Pancreas (tissue), 10 donors: ENCODE results near the gene PCBP1. TPM values are rescaled to one million over a fixed set of nuclear protein-coding genes. Genes with fewer than 3 reads are reported as not detected.
"Not testable (repeated sequence)": the region's sequence is repeated elsewhere in the genome, so short reads cannot be mapped to it uniquely, and the experiment has no call there.

Experiments
- ATAC-seq, 4 donors: fragments of 200-7000 bp; cut with Tn5 transposase; one replicate each; pipeline versions ENCODE4 v1.8.0 to v1.9.1; 2020; ENCODE audit warnings: mild to moderate bottlenecking in 4 of 4, moderate library complexity in 4 of 4
- DNase-seq, 6 donors: peaks; one replicate each; pipeline ENCODE4 v3.0.0-alpha.2; 2020
- FAIRE-seq: peaks from 2 replicates; lab custom pipeline; 2012; peaks lifted over from hg19 to GRCh38; lab: Jason Lieb, UNC
- H3K27ac ChIP-seq, 4 donors: fragments of 200-600 bp; sonication (generic); 1 replicate in 3 of 4; 2 replicates in 1 of 4; pipeline versions ENCODE4 v1.5.0 to v1.8.0; 2020
- H3K27me3 ChIP-seq, 4 donors: fragments of 200-600 bp; one replicate each; pipeline ENCODE4 v1.8.0; 2021
- H3K36me3 ChIP-seq, 3 donors: fragments of 200-600 bp; sonication (generic) in 1 of 3; one replicate each; pipeline versions ENCODE4 v1.5.0 to v1.8.0; 2020 to 2021
- H3K4me1 ChIP-seq, 3 donors: fragments of 200-600 bp; one replicate each; pipeline ENCODE4 v1.8.0; 2021
- H3K4me3 ChIP-seq, 4 donors: fragments of 200-600 bp; sonication (generic) in 2 of 4; one replicate each; pipeline versions ENCODE4 v1.5.0 to v1.8.0; 2020 to 2021
- H3K9me3 ChIP-seq, 4 donors: fragments of 200-600 bp; one replicate each; pipeline ENCODE4 v1.8.0; 2021
- WGBS, 2 donors: extraction: QIAGEN DNeasy Blood & Tissue Kit; methylation state at CpG; one replicate each; pipeline ENCODE4 v1.1.7; 2013; 5-methylcytosine and 5-hydroxymethylcytosine counted together
- intact Hi-C, 3 donors: fragments of 100-400 bp; cut with DNase I; formaldehyde crosslinking; loops; one replicate each; pipeline versions ENCODE4 v1.11.1 to v1.14.2; 2022
- polyA plus RNA-seq, 2 donors: library from polyadenylated mRNA; stranded (reverse); fragments of 200-250 nt; gene quantifications; one replicate each; pipeline ENCODE4 v1.2.3, GENCODE V29; 2013
- total RNA-seq, 6 donors: library from RNA; stranded (reverse); fragmentation: NEBNext Ultra II Directional in 4 of 6; extraction: Animal tissue kit (Norgen Biotek cat#: 25700) in 4 of 6; gene quantifications; one replicate each; pipeline versions ENCODE4 v1.2.1 to v1.2.4, GENCODE V29; 2021 to 2023
- TF ChIP-seq, protein P1 (sequence below), 4 donors: fragments of 200-600 bp; sonication (generic) in 3 of 4; IDR thresholded peaks; one replicate each; pipeline versions ENCODE4 v1.5.0 to v1.8.0; 2021; ENCODE audit warnings: antibody characterized with exemption in 4 of 4
- donor health status: healthy with polysubstance abuse.
- donor health status: DM: no; HTN: no; CAD: no; lungs with moderate emphysema.
- donor health status: DM: no; HTN: no; CAD: no.
- donor health status: control.
- donor health status: control.
- donor health status: Bipolar disorder and iron deficiency.
- donor health status: DM: yes; HTN: yes; CAD: no.
- donor health status: DM: no; HTN: no; CAD: no.
- donor health status: DM: no; HTN: no; CAD: no.
- donor health status: DM: yes; HTN: yes; CAD: no.

Gene PCBP1
- total and polyA plus RNA-seq, 8 donors = 121 to 232 (median 177) TPM

DNA sequence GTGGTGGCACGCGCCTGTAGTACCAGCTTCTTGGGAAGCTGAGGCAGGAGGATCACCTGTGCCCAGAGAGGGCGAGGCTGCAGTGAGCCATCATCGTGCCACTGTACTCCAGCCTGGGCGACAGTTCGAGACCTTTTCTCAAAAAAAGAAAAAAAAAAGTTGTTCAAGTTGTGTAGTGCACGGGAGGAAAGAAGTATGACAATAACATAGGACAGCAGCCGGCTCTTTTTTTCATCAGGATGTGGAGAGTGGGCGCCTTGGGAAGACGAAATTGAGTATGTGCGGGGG, 36.5 kb downstream of the PCBP1 start:
- Histone ChIP-seq H3K27me3 (no peaks in the 10 kb centered on the region), H3K4me3 (peak overlapping the region in 3 of 4 donors; percentile 29 to 51 (median 50)), H3K36me3 (no peaks in the 10 kb centered on the region), H3K4me1 (peaks cover 0 to 8% (median 0%) of the 10 kb centered on the region in 3 donors), H3K27ac (peak overlapping the region; percentile 97 to 100 (median 100)), H3K9me3 (no peaks in the 10 kb centered on the region)
- intact Hi-C loops = loop anchor here in 1 of 3 donors (5.0 kb wide), 1 partner anchor 36 kb away; the partner anchor contains the start of gene PCBP1
- DNase-seq (no peak), FAIRE-seq (no peak), ATAC-seq (peak in 1 of 4 donors; percentile 9)
- TF ChIP-seq, protein P1, sequence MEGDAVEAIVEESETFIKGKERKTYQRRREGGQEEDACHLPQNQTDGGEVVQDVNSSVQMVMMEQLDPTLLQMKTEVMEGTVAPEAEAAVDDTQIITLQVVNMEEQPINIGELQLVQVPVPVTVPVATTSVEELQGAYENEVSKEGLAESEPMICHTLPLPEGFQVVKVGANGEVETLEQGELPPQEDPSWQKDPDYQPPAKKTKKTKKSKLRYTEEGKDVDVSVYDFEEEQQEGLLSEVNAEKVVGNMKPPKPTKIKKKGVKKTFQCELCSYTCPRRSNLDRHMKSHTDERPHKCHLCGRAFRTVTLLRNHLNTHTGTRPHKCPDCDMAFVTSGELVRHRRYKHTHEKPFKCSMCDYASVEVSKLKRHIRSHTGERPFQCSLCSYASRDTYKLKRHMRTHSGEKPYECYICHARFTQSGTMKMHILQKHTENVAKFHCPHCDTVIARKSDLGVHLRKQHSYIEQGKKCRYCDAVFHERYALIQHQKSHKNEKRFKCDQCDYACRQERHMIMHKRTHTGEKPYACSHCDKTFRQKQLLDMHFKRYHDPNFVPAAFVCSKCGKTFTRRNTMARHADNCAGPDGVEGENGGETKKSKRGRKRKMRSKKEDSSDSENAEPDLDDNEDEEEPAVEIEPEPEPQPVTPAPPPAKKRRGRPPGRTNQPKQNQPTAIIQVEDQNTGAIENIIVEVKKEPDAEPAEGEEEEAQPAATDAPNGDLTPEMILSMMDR (IDR thresholded peaks at IDR 0.05) = no peak
- WGBS, 2 donors = 19 to 20% methylated on average over 11 of the region's 11 CpGs

DNA sequence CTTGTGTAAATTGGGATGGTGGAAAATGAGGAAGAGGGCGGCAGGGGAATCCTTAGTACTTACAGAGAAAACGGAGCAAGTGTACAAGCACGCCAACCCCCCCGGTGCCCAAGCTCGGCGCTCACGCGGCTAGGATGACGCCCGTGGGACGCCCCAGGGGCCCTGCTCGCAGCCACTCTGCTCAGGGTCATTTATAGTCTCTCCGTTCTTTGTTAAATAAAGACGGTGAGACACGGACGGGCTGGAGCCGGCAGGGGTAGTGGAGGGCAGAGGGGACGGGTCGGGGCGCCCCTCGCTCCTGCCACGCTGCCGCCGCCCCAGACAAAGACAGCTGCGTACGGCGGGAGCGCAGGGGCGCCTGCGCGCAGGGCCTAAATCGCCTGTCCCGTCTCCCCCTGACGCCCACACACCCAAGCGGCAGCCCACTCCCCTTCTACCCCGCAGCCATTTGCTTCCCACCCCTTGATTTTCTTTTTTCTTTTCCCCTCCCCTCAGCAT, 37.8 kb downstream of the PCBP1 start:
- WGBS, 2 donors = 0 to 1% methylated on average over 34 to 36 of the region's 36 CpGs

DNA sequence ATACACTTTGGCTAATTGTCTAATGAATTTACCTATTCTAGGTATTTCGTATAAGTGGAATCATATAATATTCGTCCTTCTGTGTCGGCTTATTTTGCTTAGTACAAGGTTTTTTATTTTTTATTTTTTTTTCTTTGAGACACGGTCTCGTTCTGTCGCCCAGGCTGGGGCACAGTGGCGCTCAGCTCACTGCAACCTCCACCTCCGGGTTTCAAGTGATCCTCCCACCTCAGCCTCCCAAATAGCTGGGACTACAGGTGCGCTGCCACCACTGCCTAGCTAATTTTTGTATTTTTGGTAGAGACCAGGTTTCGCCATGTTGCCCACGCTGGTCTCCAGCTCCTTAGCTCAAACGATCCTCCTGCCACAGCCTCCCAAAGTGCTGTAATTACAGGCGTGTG, 38.2 kb downstream of the PCBP1 start:
- intact Hi-C loops = no loop called here
- FAIRE-seq (no peak), DNase-seq (no peak), ATAC-seq (no peak)
- peaks cover 0 to 8% (median 0%) of the 10 kb centered on the region in 3 donors for H3K4me1 ChIP-seq
- no peaks in the 10 kb centered on the region for H3K9me3 ChIP-seq
- WGBS, 2 donors = 74% methylated on average over 13 of the region's 13 CpGs
- no peaks in the 10 kb centered on the region for H3K36me3 ChIP-seq
- H3K27ac ChIP-seq = peak overlapping the region; percentile 97 to 100 (median 100)
- H3K4me3 ChIP-seq = peak overlapping the region in 3 of 4 donors; percentile 29 to 51 (median 50)
- TF ChIP-seq, protein P1 (IDR thresholded peaks at IDR 0.05) = no peak
- H3K27me3 ChIP-seq = no peaks in the 10 kb centered on the region

More for the DNA sequence above, 37.8 kb downstream of the PCBP1 start:
- Histone ChIP-seq H3K4me3 (peak overlapping the region; percentile 29 to 51 (median 40)), H3K36me3 (no peaks in the 10 kb centered on the region), H3K27me3 (no peaks in the 10 kb centered on the region), H3K27ac (peak overlapping the region; percentile 97 to 100 (median 100)), H3K9me3 (no peaks in the 10 kb centered on the region), H3K4me1 (peaks cover 0 to 8% (median 0%) of the 10 kb centered on the region in 3 donors)
- peak; percentile 49 to 70 (median 60) for ATAC-seq
- FAIRE-seq = no peak
- peak; percentile 61 to 84 (median 68) for DNase-seq
- intact Hi-C loops = loop anchor here in 1 of 3 donors (5.0 kb wide), 1 partner anchor 38 kb away; the partner anchor contains the start of gene PCBP1
- TF ChIP-seq, protein P1 (IDR thresholded peaks at IDR 0.05) = no peak

DNA sequence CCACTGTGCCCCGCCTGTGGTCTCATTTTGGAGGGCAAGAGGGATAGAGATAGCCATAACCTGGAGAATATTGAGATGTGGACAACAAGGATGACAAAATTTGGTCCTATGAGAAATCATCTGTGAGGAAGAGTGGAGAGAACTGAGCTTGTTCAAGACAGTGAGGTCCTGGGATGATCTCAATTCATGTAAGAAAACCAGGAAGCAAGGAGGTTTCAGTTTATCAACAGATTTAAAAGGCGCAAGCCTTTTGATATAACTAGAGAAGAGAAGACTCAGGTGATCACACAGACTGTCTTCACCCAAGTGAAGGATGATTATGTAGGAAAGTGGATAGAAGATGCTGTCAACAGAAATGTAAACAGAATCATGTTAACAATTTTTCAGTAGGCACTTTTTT, 39.1 kb downstream of the PCBP1 start:
- DNase-seq = no peak
- 94% methylated on average over 2 of the region's 2 CpGs for WGBS, 2 donors
- no peak for ATAC-seq
- FAIRE-seq = no peak
- H3K9me3 ChIP-seq = no peaks in the 10 kb centered on the region
- H3K27ac ChIP-seq = no peak overlapping the region
- intact Hi-C loops = no loop called here
- peaks cover 0 to 8% (median 0%) of the 10 kb centered on the region in 3 donors for H3K4me1 ChIP-seq
- TF ChIP-seq, protein P1 (IDR thresholded peaks at IDR 0.05) = no peak
- no peaks in the 10 kb centered on the region for H3K36me3 ChIP-seq
- H3K4me3 ChIP-seq = no peak overlapping the region
- no peaks in the 10 kb centered on the region for H3K27me3 ChIP-seq

DNA sequence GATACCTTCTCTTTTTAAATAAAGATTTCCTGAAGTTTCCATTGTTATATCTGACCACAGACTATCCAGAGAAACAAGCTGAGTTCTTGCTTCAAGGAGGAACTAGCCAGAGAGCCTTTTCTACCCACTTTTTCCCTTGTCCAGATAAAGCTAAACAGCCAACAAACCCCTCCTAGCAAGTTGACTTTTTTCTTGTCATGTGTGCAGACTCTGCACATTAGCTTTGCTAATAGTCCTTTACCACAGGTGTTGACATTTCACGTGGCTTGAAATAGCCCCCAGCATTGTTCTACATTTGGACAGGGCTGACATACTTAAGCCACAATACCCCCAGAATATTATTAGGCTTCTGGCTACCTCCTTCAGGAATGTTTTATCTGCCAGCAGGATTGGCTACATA, 40.7 kb downstream of the PCBP1 start:
- H3K4me3 ChIP-seq = no peak overlapping the region
- no peaks in the 10 kb centered on the region for H3K27me3 ChIP-seq
- no peak for ATAC-seq
- H3K36me3 ChIP-seq = no peaks in the 10 kb centered on the region
- TF ChIP-seq, protein P1 (IDR thresholded peaks at IDR 0.05) = no peak
- FAIRE-seq = no peak
- no peak overlapping the region for H3K27ac ChIP-seq
- intact Hi-C loops = no loop called here
- WGBS, 2 donors = 31 to 44% methylated on average over 1 of the region's 1 CpG
- H3K4me1 ChIP-seq = peaks cover 11 to 23% (median 13%) of the 10 kb centered on the region in 3 donors
- H3K9me3 ChIP-seq = no peaks in the 10 kb centered on the region
- no peak for DNase-seq

DNA sequence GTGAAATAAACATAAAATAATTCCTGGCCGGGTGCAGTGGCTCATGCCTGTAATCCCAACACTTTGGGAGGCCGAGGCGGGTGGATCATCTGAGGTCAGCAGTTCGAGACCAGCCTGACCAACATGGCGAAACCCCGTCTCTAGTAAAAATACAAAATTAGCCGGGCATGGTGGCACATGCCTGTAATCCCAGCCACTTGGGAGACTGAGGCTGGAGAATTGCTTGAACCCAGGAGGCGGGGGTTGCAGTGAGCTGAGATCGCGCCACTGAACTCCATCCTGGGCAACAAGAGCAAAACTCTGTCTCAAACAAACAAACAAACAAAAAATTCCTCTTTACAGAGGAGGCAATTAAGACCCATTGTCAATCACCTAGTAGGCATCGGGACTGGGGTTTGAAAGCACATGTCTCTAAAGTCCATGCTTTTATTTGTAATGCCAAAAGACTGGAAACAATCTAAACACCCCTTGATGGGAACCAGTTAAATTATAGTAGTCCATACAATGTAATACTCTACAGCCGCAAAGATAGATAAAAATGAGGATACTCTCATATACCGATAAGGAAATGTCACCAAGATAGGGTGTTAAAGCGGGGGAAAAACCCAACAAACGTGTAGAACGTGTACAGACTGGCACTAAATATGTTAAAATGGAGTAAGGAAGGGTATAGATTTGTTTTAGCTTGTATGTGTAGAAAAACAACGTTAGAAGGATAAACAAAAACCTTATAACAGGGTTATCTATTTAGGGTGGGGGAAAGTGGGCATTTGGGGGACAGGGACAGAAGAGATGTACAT, 44.3 kb downstream of the PCBP1 start:
- H3K27me3 ChIP-seq, H3K9me3 ChIP-seq, ATAC-seq, DNase-seq, H3K36me3 ChIP-seq, intact Hi-C loops, FAIRE-seq: not testable (repeated sequence)
- Histone ChIP-seq H3K4me3 (peak overlapping the region in 2 of 4 donors; percentile 21 to 38), H3K27ac (peak overlapping the region; percentile 53 to 90 (median 74)), H3K4me1 (peaks cover 15 to 33% (median 29%) of the 10 kb centered on the region in 3 donors)
- whole genome bisulfite sequencing, 2 donors = 75 to 85% methylated on average over 17 of the region's 17 CpGs
